Measurements from ENCODE around the gene FXYD3. TPM values are rescaled to one million over a fixed set of nuclear protein-coding genes. Genes with fewer than 3 reads are reported as not detected.
A peak's percentile ranks its signal among the peaks of the same experiment; 100 is the strongest.

Gene FXYD3
- total RNA-seq, 1 experiment from 2014 or later = 17.4 TPM

GRCh38 chr19:35110974-35111373, 4.6 kb upstream of the FXYD3 start:
- CTCF ChIA-PET = interaction anchor here (1.2 to 1.3 kb wide), 3 partner anchors 8 to 65 kb away, joined by 3 to 4 read pairs (median 3); no protein-coding TSS in a partner anchor
- H3K4me2 ChIP-seq (ENCODE audit: low read length) = no peak overlapping the region
- RAD21 ChIA-PET (ENCODE audit: low non-redundant PET in 1 of 2, low total read pairs in 2 of 2, uncharacterized antibody in 2 of 2, unreplicated experiment in 2 of 2) = no interaction called here
- H3K27me3 ChIP-seq (ENCODE audit: insufficient read depth, low read length) = no peaks in the 10 kb centered on the region
- no peaks in the 10 kb centered on the region for H3K9me2 ChIP-seq (ENCODE audit: insufficient read depth)
- no TSS peak for BruUV-seq (replicated peaks)
- H3K4me1 ChIP-seq (ENCODE audit: control insufficient read depth in 1 of 2, insufficient read depth in 2 of 2, low read length in 2 of 2) = peaks cover 27 to 57% of the 10 kb centered on the region in 2 experiments
- intact Hi-C loops (cut with micrococcal nuclease) = no loop called here
- DNase-seq (ENCODE audit: low read depth, low spot score) (no peak), ATAC-seq (no peak)
- POLR2A ChIA-PET = no interaction called here
- H3K79me2 ChIP-seq (ENCODE audit: insufficient read depth, low read length) = no peaks in the 10 kb centered on the region
- no peak overlapping the region for H3K27ac ChIP-seq (ENCODE audit: low read depth, low read length)
- H3K9ac ChIP-seq (ENCODE audit: low read length) = no peak overlapping the region
- TF ChIP-seq CTCF (IDR thresholded peaks at IDR 0.05 in 2 of 3, conservative IDR thresholded peaks at IDR 0.05 in 1 of 3; ENCODE audit: borderline replicate concordance in 1 of 3, insufficient read depth in 1 of 3, low read depth in 2 of 3, low read length in 2 of 3) (no peak), CBX3 (IDR thresholded peaks at IDR 0.05; ENCODE audit: low read depth) (no peak), MAX (IDR thresholded peaks at IDR 0.05) (no peak), ZNF274 (IDR thresholded peaks at IDR 0.05; ENCODE audit: low read depth, low read length) (no peak), EZH2 (IDR thresholded peaks at IDR 0.05) (no peak), ZBTB33 (IDR thresholded peaks at IDR 0.05; ENCODE audit: extremely low read depth, insufficient replicate concordance, low read length) (no peak), ATF3 (IDR thresholded peaks at IDR 0.05) (no peak), CEBPB (IDR thresholded peaks at IDR 0.05; ENCODE audit: low read depth) (no peak), SRF (IDR thresholded peaks at IDR 0.05; ENCODE audit: low read depth) (no peak), RAD21 (IDR thresholded peaks at IDR 0.05; ENCODE audit: low read depth) (no peak), FOSL1 (IDR thresholded peaks at IDR 0.05; ENCODE audit: low read depth) (no peak), REST (IDR thresholded peaks at IDR 0.05; ENCODE audit: low read depth) (no peak), JUND (IDR thresholded peaks at IDR 0.05) (no peak), POLR2A (IDR thresholded peaks at IDR 0.05; ENCODE audit: borderline replicate concordance, extremely low read depth, insufficient read depth, insufficient read length) (no peak), ELF1 (IDR thresholded peaks at IDR 0.05; ENCODE audit: borderline replicate concordance, low read depth) (no peak), SP1 (IDR thresholded peaks at IDR 0.05; ENCODE audit: low read depth) (no peak)
- peaks cover 0 to 4% of the 10 kb centered on the region in 2 experiments; a peak in 1 of 4 replicates for H3K9me3 ChIP-seq (ENCODE audit: control insufficient read depth in 1 of 2, insufficient read depth in 1 of 2, low read depth in 1 of 2, low read length in 2 of 2)
- no peaks in the 10 kb centered on the region for H3K36me3 ChIP-seq (ENCODE audit: control insufficient read depth in 1 of 2, insufficient read depth in 2 of 2, low read length in 2 of 2)
- no peaks in the 10 kb centered on the region for H4K20me1 ChIP-seq (ENCODE audit: insufficient read depth)
- peak overlapping the region; percentile 45 for H2AFZ ChIP-seq (ENCODE audit: low read depth, low read length, poor library complexity, severe bottlenecking)
- no peak overlapping the region for H3K4me3 ChIP-seq (replicated peaks in 1 of 2; ENCODE audit: low read depth in 1 of 2, low read length in 2 of 2)

Measured in HCT116 (cell line).